ENCODE data around the gene TRDN.

- TF ChIP-seq ZFP30 (CRISPR knock-in tag; IDR thresholded peaks at IDR 0.05) (no peak), ZNF70 (CRISPR knock-in tag; IDR thresholded peaks at IDR 0.05) (no peak), ARNTL (CRISPR knock-in tag; IDR thresholded peaks at IDR 0.05; ENCODE audit: borderline replicate concordance, low read depth) (no peak)
Observed at GRCh38 chr6:123423130-123423529, 213.6 kb downstream of the TRDN start.

Measured in SK-N-SH treated with all-trans-retinoic acid at 6 μM for 48 hours (cell line).